BJ (cell line): ENCODE data around the gene MICALL1. TPM values are rescaled to one million over a fixed set of nuclear protein-coding genes. Genes with fewer than 3 reads are reported as not detected.

Experiments used
- CTCF ChIA-PET: fragments of 350-600 bp; formaldehyde crosslinking; extraction: SDS; loops from one replicate; lab custom pipeline; 2021; ENCODE audit warnings: antibody characterized with exemption, inconsistent platforms; lab: Yijun Ruan, JAX
- POLR2A ChIA-PET: fragments of 300-600 bp; sonication (Branson Sonifier 250); formaldehyde crosslinking; extraction: SDS; loops from one replicate; lab custom pipeline; 2021; ENCODE audit warnings: antibody characterized with exemption; lab: Charles Lee
- DNase-seq: peaks from one replicate; pipeline ENCODE4 v3.0.0-alpha.2; 2011; ENCODE audit warnings: low read depth
- H3K27me3 ChIP-seq: 2 replicates; pipeline ENCODE4 v1.6.0; 2011; ENCODE audit warnings: low read length; ENCODE audit not compliant: control insufficient read depth, insufficient read depth
- H3K36me3 ChIP-seq: 2 replicates; pipeline ENCODE4 v1.5.1; 2011; ENCODE audit warnings: low read length; ENCODE audit not compliant: control insufficient read depth, insufficient read depth
- H3K4me3 ChIP-seq: 2 replicates; pipeline ENCODE4 v1.5.1; 2011; ENCODE audit warnings: low read depth, mild to moderate bottlenecking, control low read depth, low read length
- CTCF ChIP-seq: IDR thresholded peaks from 2 replicates; pipeline ENCODE4 v1.5.1; 2011; ENCODE audit warnings: low read depth, mild to moderate bottlenecking, control low read depth, inconsistent platforms, low read length, moderate library complexity; ENCODE audit not compliant: insufficient read depth
- polyA minus RNA-seq: library from RNA; depleted of rRNA, polyadenylated mRNA; stranded (reverse); fragments of >200 nt; gene quantifications from 2 replicates; pipeline ENCODE4 v1.2.3, GENCODE V29; 2011; rRNA and poly(A)+ RNA removed
- polyA plus RNA-seq: library from polyadenylated mRNA; depleted of rRNA; stranded (reverse); fragments of >200 nt; gene quantifications from 2 replicates; pipeline ENCODE4 v1.2.3, GENCODE V29; 2011; rRNA removed

Gene MICALL1
- polyA plus RNA-seq (16.6 and 26.5 TPM in 2 replicates), polyA minus RNA-seq (23.3 and 29.9 TPM in 2 replicates)

GRCh38 chr22:37905534-37906363, at the start of gene MICALL1:
TSS of gene MICALL1 (plus strand) at chr22:37906297. CDS start at chr22:37906423, 126 bp downstream.
- no peaks in the 10 kb centered on the region for H3K36me3 ChIP-seq
- ChIA-PET CTCF (interaction anchor here (0.6 to 3.5 kb wide), 17 partner anchors 9 to 1901 kb away, joined by 3 to 30 read pairs (median 4); no protein-coding TSS in a partner anchor), POLR2A (interaction anchor here (0.6 kb wide), 2 partner anchors 48 to 272 kb away, joined by 5 to 11 read pairs; partner anchors contain the start of genes C22orf23 and POLR2F)
- TF ChIP-seq CTCF: no peak
- no peaks in the 10 kb centered on the region for H3K27me3 ChIP-seq
- peak within 1 kb of the TSS; percentile 77 for H3K4me3 ChIP-seq
- DNase-seq: no peak

DNA sequence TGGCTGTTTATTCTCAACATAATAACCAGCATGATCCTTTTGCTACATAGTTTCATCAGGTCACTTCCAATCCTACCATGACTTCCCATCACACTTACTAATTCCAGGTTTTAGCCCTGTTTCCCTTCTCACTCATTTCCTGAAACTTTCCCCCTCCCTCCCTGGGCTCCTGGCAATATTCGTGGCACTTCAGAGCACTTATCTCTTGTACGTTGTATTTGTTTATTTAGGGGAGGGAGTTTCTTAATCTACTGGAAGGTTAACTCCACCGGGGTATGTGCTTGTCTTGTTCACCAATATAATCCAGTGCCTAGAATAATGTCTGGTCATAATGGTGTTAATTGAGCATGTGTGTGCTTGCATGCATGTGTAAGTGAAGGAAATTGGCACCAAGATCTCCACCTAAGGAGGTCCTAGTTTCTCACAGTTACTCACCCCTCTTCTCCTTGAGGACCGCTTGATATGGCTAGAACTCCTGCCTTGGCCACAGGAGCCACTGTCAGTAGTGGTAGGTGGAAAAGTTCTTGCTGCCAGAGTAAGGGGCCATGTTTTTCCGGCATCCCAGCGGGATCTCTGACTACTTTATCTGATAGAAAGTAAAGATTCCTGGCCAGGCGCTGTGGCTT, 45.2 kb upstream of the MICALL1 start:
- no peak for DNase-seq
- Histone ChIP-seq H3K36me3 (peaks cover 15% of the 10 kb centered on the region), H3K27me3 (no peaks in the 10 kb centered on the region), H3K4me3 (no peak overlapping the region)
- TF ChIP-seq CTCF: no peak
- ChIA-PET CTCF (interaction anchor here (0.8 to 4.6 kb wide), 3 partner anchors 43 to 45 kb away, joined by 4 to 77 read pairs (median 22); no protein-coding TSS in a partner anchor), POLR2A (no interaction called here)

DNA sequence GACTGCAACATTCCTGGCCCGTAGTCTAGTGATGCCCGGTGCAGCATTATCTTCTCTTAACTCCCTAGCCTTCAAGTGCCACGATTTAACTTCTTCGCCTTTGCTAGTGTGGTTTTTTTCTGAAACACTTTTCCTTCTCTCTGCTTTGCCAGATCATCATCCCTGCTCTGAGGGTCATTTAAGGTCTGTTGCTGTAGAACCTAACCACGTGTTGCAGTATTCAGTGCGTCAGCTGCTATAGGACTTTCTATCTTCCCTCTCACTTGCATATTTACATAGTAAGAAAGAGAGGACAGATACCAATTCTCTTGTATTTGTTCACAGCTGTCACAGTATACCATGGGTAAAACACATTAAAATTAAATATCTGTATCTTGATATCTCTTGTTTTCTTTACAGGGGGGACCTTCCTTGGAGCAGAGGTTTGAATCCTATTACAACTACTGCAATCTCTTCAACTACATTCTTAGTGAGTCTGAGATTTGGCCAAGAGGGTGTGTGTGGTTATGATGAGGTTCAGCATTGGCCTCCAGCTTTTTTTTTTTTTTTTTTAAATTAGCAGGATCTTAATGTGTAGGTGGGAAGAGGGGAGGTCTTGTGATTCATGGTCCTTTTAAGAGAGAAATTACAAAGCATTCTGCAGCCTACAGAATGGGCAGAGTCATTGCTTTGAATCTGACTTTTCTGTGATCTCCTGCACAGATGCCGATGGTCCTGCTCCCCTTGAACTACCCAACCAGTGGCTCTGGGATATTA, 43.3 kb upstream of the MICALL1 start:
- CTCF ChIA-PET: interaction anchor here (0.6 to 4.6 kb wide), 34 partner anchors 9 to 323 kb away, joined by 3 to 77 read pairs (median 6); partner anchors contain the start of genes ANKRD54, C22orf23, EIF3L and GCAT
- POLR2A ChIA-PET: no interaction called here
- no peak for TF ChIP-seq CTCF
- Histone ChIP-seq H3K27me3 (no peaks in the 10 kb centered on the region), H3K4me3 (no peak overlapping the region), H3K36me3 (peaks cover 16% of the 10 kb centered on the region)
- DNase-seq: no peak

DNA sequence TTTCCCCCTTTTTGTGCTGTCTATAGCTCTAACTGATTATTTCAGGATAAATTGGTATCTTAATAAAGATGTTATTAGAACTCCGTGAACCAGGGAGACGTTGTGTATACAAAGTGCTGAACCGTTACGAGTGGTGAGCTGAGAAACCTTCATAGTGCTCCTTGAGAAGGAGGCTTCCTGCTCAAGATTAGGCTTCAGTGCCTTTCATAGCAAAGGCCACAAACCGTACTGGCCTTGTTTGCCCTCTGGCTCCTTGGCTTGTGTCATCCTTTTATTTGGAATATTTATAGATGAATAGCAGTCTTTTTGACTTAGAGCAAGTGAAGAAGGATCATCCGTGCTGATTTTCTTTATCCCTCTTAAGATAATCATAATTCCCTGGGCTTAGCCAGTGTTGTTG, 40.6 kb upstream of the MICALL1 start:
- TF ChIP-seq CTCF: no peak
- DNase-seq: no peak
- ChIA-PET CTCF (interaction anchor here (1.1 to 4.6 kb wide), 4 partner anchors 10 to 204 kb away, joined by 3 to 77 read pairs (median 6); no protein-coding TSS in a partner anchor), POLR2A (no interaction called here)
- peaks cover 27% of the 10 kb centered on the region for H3K36me3 ChIP-seq
- no peaks in the 10 kb centered on the region for H3K27me3 ChIP-seq
- H3K4me3 ChIP-seq: no peak overlapping the region
